Nephron progenitor cell (in vitro differentiated cells): ENCODE measurements around the gene RASSF4.

ENCODE experiments used
- DNase-seq: peaks from one replicate; pipeline ENCODE4 v3.0.0; 2021
- H3K27ac Mint-ChIP-seq: 2 replicates; pipeline ENCODE4 v1.8.0; 2021; ENCODE audit warnings: mild to moderate bottlenecking, moderate library complexity, mixed read lengths
- H3K27me3 Mint-ChIP-seq: 2 replicates; pipeline ENCODE4 v1.8.0; 2021; ENCODE audit warnings: mild to moderate bottlenecking, low read depth, mixed read lengths; ENCODE audit not compliant: poor library complexity
- H3K36me3 Mint-ChIP-seq: 2 replicates; pipeline ENCODE4 v1.8.0; 2021; ENCODE audit warnings: low read depth, mixed read lengths
- H3K4me1 Mint-ChIP-seq: 2 replicates; pipeline ENCODE4 v1.8.0; 2021; ENCODE audit warnings: mixed read lengths
- H3K4me3 Mint-ChIP-seq: 2 replicates; pipeline ENCODE4 v1.8.0; 2021; ENCODE audit warnings: mild to moderate bottlenecking, moderate library complexity, mixed read lengths
- H3K9me3 Mint-ChIP-seq: 2 replicates; pipeline ENCODE4 v1.8.0; 2021; ENCODE audit warnings: mild to moderate bottlenecking, moderate library complexity, mixed read lengths
- TF ChIP-seq, protein P1 (sequence below): fragments of 200-600 bp; sonication (generic); IDR thresholded peaks from 2 replicates; pipeline ENCODE4 v1.5.0; 2021; ENCODE audit warnings: antibody characterized with exemption

RASSF4 gene

DNA sequence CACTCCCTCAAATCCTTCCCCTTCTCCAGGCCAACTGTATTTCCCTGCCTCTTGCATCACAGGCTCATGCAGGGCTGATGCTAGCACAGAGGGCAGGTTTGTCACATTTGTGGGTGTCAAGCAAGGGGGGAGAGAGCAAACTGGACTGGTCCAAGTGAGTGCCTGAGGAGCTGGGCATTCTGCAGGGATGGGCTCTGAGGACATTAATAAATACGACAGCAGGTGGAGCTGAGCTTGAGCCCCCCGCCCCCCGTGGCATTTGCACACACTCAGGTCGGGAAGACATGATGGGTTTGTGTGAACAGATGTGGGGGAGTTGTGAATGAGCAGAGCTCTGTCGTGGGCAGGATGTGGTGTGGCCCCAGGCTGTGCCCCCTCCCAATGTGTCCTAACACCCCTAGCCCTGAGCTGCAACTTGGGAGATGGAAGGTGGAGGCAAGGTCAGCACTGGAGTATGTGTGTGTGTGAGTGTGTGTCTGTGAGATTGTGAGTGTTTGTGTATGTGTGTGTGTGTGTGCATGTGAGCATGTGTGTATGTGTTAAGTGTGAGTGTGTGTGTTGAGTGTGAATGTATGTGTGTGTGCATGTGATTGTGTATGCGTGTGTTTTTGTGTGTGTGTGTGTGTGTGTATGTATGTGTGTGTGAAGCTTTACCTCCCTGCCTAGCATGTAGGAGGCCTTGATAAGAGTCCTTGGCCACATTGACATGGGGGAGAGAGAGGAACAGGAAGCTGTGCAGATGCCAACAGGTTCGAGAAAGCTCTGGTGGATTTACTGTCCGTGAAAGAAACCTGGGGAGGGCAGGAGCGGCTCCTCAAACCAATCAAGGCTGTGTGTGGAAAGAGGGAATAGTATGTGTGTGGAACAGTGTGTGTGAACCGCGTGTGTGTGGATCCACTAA, 9.1 kb downstream of the RASSF4 start:
- peaks cover 13% of the 10 kb centered on the region for H3K27me3 Mint-ChIP-seq
- peaks cover 34% of the 10 kb centered on the region for H3K36me3 Mint-ChIP-seq
- no peak overlapping the region for H3K4me3 Mint-ChIP-seq
- H3K9me3 Mint-ChIP-seq, result no peaks in the 10 kb centered on the region
- no peak for DNase-seq
- no peak overlapping the region for H3K27ac Mint-ChIP-seq
- TF ChIP-seq, protein P1, sequence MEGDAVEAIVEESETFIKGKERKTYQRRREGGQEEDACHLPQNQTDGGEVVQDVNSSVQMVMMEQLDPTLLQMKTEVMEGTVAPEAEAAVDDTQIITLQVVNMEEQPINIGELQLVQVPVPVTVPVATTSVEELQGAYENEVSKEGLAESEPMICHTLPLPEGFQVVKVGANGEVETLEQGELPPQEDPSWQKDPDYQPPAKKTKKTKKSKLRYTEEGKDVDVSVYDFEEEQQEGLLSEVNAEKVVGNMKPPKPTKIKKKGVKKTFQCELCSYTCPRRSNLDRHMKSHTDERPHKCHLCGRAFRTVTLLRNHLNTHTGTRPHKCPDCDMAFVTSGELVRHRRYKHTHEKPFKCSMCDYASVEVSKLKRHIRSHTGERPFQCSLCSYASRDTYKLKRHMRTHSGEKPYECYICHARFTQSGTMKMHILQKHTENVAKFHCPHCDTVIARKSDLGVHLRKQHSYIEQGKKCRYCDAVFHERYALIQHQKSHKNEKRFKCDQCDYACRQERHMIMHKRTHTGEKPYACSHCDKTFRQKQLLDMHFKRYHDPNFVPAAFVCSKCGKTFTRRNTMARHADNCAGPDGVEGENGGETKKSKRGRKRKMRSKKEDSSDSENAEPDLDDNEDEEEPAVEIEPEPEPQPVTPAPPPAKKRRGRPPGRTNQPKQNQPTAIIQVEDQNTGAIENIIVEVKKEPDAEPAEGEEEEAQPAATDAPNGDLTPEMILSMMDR, result no peak
- H3K4me1 Mint-ChIP-seq, result peaks cover 61% of the 10 kb centered on the region

DNA sequence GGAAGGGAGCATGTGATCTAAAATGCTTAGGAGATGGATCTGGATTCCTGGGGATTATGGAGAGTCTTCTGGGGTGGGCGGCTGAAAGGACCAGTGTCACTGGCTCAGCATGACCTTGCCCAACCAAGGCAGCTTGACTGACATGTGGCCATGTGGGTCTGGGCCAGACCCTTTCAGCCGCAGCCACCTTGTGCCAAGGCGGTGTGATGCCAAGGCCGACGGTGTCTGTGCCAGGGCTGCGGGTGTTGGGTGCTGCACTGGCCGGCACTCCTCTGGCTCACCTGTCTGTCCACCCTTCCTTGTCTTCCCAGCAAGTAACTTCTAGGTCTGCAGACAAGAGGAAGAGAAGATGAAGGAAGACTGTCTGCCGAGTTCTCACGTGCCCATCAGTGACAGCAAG, 10.3 kb downstream of the RASSF4 start:
- TF ChIP-seq, protein P1, result no peak
- peaks cover 12% of the 10 kb centered on the region for H3K27me3 Mint-ChIP-seq
- H3K9me3 Mint-ChIP-seq, result no peaks in the 10 kb centered on the region
- no peak for DNase-seq
- H3K4me1 Mint-ChIP-seq, result peaks cover 50% of the 10 kb centered on the region
- peaks cover 34% of the 10 kb centered on the region for H3K36me3 Mint-ChIP-seq
- H3K4me3 Mint-ChIP-seq, result no peak overlapping the region
- no peak overlapping the region for H3K27ac Mint-ChIP-seq

DNA sequence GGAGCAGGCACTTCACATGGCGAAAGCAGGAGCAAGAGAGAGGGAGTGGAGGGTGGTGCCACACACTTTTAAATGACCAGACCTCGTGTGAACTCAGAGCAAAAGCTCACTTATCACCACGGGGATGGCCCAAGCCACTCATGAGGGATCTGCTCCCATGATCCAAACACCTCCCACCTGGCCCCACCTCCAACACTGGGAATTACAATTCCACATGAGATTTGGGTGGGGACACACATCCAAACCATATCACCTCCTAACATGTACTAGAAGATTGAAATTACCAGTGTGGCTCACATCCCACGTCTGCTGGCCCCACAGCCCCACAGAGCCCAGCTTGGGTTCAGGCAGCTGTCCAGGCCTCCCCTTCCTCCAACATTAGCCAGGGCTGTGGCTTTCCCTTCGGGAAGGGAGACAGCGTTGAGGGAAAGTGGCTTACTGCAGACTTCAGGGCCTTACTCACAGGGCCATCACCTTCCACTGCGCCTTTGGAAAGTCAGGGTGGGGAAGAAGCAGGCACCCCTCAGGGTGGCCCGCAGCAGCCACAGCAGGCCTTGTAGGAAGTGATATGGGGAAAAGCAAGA, 11.3 kb downstream of the RASSF4 start:
- Mint-ChIP-seq H3K27me3 (peaks cover 10% of the 10 kb centered on the region), H3K9me3 (no peaks in the 10 kb centered on the region), H3K27ac (no peak overlapping the region), H3K4me3 (no peak overlapping the region), H3K36me3 (peaks cover 34% of the 10 kb centered on the region), H3K4me1 (peaks cover 43% of the 10 kb centered on the region)
- DNase-seq, result no peak
- TF ChIP-seq, protein P1, result no peak

DNA sequence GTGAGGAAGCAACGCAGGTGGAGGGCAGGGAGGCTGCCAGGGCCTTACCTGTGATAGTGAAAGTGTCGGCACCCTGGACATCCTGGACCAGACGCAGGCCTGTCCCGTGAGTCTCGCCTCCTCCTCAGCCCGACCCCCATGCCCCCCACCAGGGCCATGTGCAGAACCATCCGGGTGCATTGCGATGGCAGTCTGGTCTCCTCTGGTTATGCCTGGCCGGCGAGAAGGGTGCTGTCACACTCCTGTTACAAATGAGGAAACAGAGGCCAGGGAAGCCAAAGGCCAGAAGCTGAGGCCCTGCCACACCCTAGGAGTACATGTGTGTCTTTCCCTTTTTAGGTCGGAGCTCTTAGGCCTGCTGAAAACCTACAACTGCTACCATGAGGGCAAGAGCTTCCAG, 11.8 kb downstream of the RASSF4 start:
- TF ChIP-seq, protein P1, result no peak
- DNase-seq, result no peak
- H3K9me3 Mint-ChIP-seq, result no peaks in the 10 kb centered on the region
- peaks cover 43% of the 10 kb centered on the region for H3K4me1 Mint-ChIP-seq
- H3K27ac Mint-ChIP-seq, result no peak overlapping the region
- H3K4me3 Mint-ChIP-seq, result no peak overlapping the region
- H3K36me3 Mint-ChIP-seq, result peaks cover 34% of the 10 kb centered on the region
- H3K27me3 Mint-ChIP-seq, result peaks cover 9% of the 10 kb centered on the region

DNA sequence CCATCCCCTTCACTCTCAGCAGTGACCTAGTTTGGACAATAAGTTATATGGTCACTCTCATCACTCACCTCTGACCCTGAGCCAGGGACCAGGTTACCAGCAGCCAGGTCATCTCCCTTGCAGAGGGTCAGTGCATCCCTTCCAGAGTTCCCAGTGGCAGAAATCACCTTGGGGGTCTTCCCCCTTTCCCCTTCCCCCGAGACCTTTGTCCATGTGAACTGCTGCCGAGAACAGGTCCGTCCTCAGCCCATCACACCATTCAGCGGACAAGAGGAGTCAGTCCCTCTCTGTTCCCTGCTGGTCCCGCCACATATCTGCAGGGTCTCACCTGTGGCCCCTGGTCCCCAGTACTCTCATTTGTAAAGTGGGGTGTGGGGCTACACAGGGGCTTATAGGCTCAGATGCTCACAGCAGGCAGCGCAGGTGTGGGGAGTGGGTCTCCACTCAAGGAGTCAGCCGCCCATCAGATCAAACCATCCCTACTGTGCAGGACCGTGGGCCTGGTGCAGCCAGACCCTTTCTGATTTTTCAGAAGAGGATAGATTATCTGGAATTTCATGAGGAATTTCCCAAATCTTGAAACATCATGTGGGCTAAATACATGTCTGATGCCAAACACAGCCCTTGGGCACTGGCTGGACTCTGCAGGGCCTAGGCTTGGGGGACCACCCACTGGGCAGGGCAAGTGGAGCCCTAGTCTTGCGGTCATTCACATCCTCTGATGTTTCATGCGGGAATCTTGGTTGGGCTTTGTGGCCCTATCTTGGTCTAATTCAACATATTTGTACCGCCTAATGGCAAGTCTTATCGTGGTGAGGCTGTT, 12.5 kb downstream of the RASSF4 start:
- H3K9me3 Mint-ChIP-seq, result no peaks in the 10 kb centered on the region
- peaks cover 34% of the 10 kb centered on the region for H3K36me3 Mint-ChIP-seq
- no peak overlapping the region for H3K27ac Mint-ChIP-seq
- H3K27me3 Mint-ChIP-seq, result peaks cover 6% of the 10 kb centered on the region
- no peak overlapping the region for H3K4me3 Mint-ChIP-seq
- DNase-seq, result no peak
- peaks cover 43% of the 10 kb centered on the region for H3K4me1 Mint-ChIP-seq
- TF ChIP-seq, protein P1, result no peak
